Forelimb muscle (tissue), 1 donor: ENCODE results near the gene SYNE2. TPM values are rescaled to one million over a fixed set of nuclear protein-coding genes. Genes with fewer than 3 reads are reported as not detected.

ENCODE experiments used
- DNase-seq: peaks from one replicate; pipeline ENCODE4 v3.0.0-alpha.2; 2013; ENCODE audit warnings: low read depth
- polyA plus RNA-seq: library from polyadenylated mRNA; unstranded; fragments of 120-200 nt; gene quantifications from one replicate; pipeline ENCODE4 v1.2.1, GENCODE V29; 2013; ENCODE audit not compliant: insufficient read length

SYNE2 gene
- polyA plus RNA-seq, 1 donor, result 53.5 TPM

GRCh38 chr14:63910583-63911363 lies 58.0 kb downstream of the SYNE2 start:
- no peak for DNase-seq

- no peak for DNase-seq
Measured at GRCh38 chr14:63911404-63911803, 58.6 kb downstream of the SYNE2 start.

GRCh38 chr14:63912286-63912685 lies 59.5 kb downstream of the SYNE2 start:
- DNase-seq, result no peak

GRCh38 chr14:63918411-63918810 lies 65.6 kb downstream of the SYNE2 start:
- no peak for DNase-seq

- no peak for DNase-seq
Measured at GRCh38 chr14:63922696-63923421, 70.1 kb downstream of the SYNE2 start.

- DNase-seq, result no peak
Measured at GRCh38 chr14:63923422-63923752, 70.6 kb downstream of the SYNE2 start.

GRCh38 chr14:63924375-63924774 lies 71.6 kb downstream of the SYNE2 start:
- DNase-seq, result no peak

- no peak for DNase-seq
Measured at GRCh38 chr14:63926641-63927040, 73.8 kb downstream of the SYNE2 start.

GRCh38 chr14:63928744-63929174 lies 76.0 kb downstream of the SYNE2 start:
- no peak for DNase-seq

- no peak for DNase-seq
Measured at GRCh38 chr14:63933110-63933509, 80.3 kb downstream of the SYNE2 start.

- no peak for DNase-seq
Measured at GRCh38 chr14:63933711-63934110, 80.9 kb downstream of the SYNE2 start.

- no peak for DNase-seq
Measured at GRCh38 chr14:63938198-63939005, 85.6 kb downstream of the SYNE2 start.

- DNase-seq, result no peak
Measured at GRCh38 chr14:63939006-63939270, 86.1 kb downstream of the SYNE2 start.

GRCh38 chr14:63940387-63940786 lies 87.6 kb downstream of the SYNE2 start:
- DNase-seq, result no peak

- DNase-seq, result no peak
Measured at GRCh38 chr14:63941023-63941422, 88.2 kb downstream of the SYNE2 start.

GRCh38 chr14:63949696-63950095 lies 96.9 kb downstream of the SYNE2 start:
- no peak for DNase-seq

- no peak for DNase-seq
Measured at GRCh38 chr14:63951021-63951420, 98.2 kb downstream of the SYNE2 start.

GRCh38 chr14:63951429-63951828 lies 98.6 kb downstream of the SYNE2 start:
- no peak for DNase-seq

- DNase-seq, result no peak
Measured at GRCh38 chr14:63952053-63952932, 99.5 kb downstream of the SYNE2 start.

GRCh38 chr14:63952933-63953437 lies 100.2 kb downstream of the SYNE2 start:
- DNase-seq, result no peak

- DNase-seq, result no peak
Measured at GRCh38 chr14:63956326-63956725, 103.5 kb downstream of the SYNE2 start.
